ENCODE data around the gene NFATC3.

The NFATC3 gene

GRCh38 chr16:68223072-68223471 lies 137.9 kb downstream of the NFATC3 start:
- in situ Hi-C loops (cut with HindIII; ENCODE audit: low sequenced_read_pairs): loop anchor here (25.0 kb wide), 1 partner anchor 111 kb away; no protein-coding TSS in a partner anchor

GRCh38 chr16:68226116-68226515 lies 140.9 kb downstream of the NFATC3 start:
- in situ Hi-C loops (cut with HindIII; ENCODE audit: low sequenced_read_pairs): no loop called here

GRCh38 chr16:68227183-68227793 lies 142.1 kb downstream of the NFATC3 start:
- in situ Hi-C loops (cut with HindIII; ENCODE audit: low sequenced_read_pairs): no loop called here

- in situ Hi-C loops (cut with HindIII; ENCODE audit: low sequenced_read_pairs): no loop called here
Measured at GRCh38 chr16:68227850-68228553, 142.8 kb downstream of the NFATC3 start.

GRCh38 chr16:68228652-68229051 lies 143.5 kb downstream of the NFATC3 start:
- in situ Hi-C loops (cut with HindIII; ENCODE audit: low sequenced_read_pairs): no loop called here

- in situ Hi-C loops (cut with HindIII; ENCODE audit: low sequenced_read_pairs): no loop called here
Measured at GRCh38 chr16:68229431-68230175, 144.4 kb downstream of the NFATC3 start.

- in situ Hi-C loops (cut with HindIII; ENCODE audit: low sequenced_read_pairs): no loop called here
Measured at GRCh38 chr16:68230176-68230571, 145.0 kb downstream of the NFATC3 start.

GRCh38 chr16:68230956-68231355 lies 145.8 kb downstream of the NFATC3 start:
- in situ Hi-C loops (cut with HindIII; ENCODE audit: low sequenced_read_pairs): no loop called here

- in situ Hi-C loops (cut with HindIII; ENCODE audit: low sequenced_read_pairs): no loop called here
Measured at GRCh38 chr16:68231384-68232136, 146.4 kb downstream of the NFATC3 start.

GRCh38 chr16:68232335-68232734 lies 147.2 kb downstream of the NFATC3 start:
- in situ Hi-C loops (cut with HindIII; ENCODE audit: low sequenced_read_pairs): no loop called here

GRCh38 chr16:68233085-68233834 lies 148.1 kb downstream of the NFATC3 start:
- in situ Hi-C loops (cut with HindIII; ENCODE audit: low sequenced_read_pairs): no loop called here

GRCh38 chr16:68233835-68234187 lies 148.6 kb downstream of the NFATC3 start:
- in situ Hi-C loops (cut with HindIII; ENCODE audit: low sequenced_read_pairs): no loop called here

GRCh38 chr16:68234188-68235107 lies 149.3 kb downstream of the NFATC3 start:
- in situ Hi-C loops (cut with HindIII; ENCODE audit: low sequenced_read_pairs): no loop called here

GRCh38 chr16:68235108-68235886 lies 150.1 kb downstream of the NFATC3 start:
- in situ Hi-C loops (cut with HindIII; ENCODE audit: low sequenced_read_pairs): no loop called here

- in situ Hi-C loops (cut with HindIII; ENCODE audit: low sequenced_read_pairs): no loop called here
Measured at GRCh38 chr16:68235887-68236136, 150.6 kb downstream of the NFATC3 start, which contains the start of gene ESRP2. Gene ESRP2, minus strand, starts transcription at chr16:68236127. Its CDS starts 82 bp downstream, at chr16:68236045.

- in situ Hi-C loops (cut with HindIII; ENCODE audit: low sequenced_read_pairs): no loop called here
Measured at GRCh38 chr16:68236137-68236825, 151.1 kb downstream of the NFATC3 start.

- in situ Hi-C loops (cut with HindIII; ENCODE audit: low sequenced_read_pairs): no loop called here
Measured at GRCh38 chr16:68236826-68237242, 151.7 kb downstream of the NFATC3 start.
